Cardiac septum (tissue), 1 donor: ENCODE measurements around the gene LAPTM5. TPM values are rescaled to one million over a fixed set of nuclear protein-coding genes. Genes with fewer than 3 reads are reported as not detected.
"Not testable (repeated sequence)": the region's sequence is repeated elsewhere in the genome, so short reads cannot be mapped to it uniquely, and the experiment has no call there.

Experiments
- DNase-seq: peaks from one replicate; pipeline ENCODE4 v3.0.0-alpha.2; 2020; ENCODE audit warnings: low spot score
- intact Hi-C: fragments of 100-400 bp; cut with DNase I; formaldehyde crosslinking; loops from one replicate; pipeline ENCODE4 v1.14.0; 2022
- total RNA-seq: library from RNA; stranded (reverse); fragmentation: NEBNext Ultra II Directional; extraction: Animal tissue kit (Norgen Biotek cat#: 25700); gene quantifications from one replicate; pipeline ENCODE4 v1.2.1, GENCODE V29; 2021
- donor health status: DM: no; HTN: no; CAD: no.

LAPTM5 gene
- total RNA-seq, 1 donor from 2014 or later, result 14.2 TPM

DNA sequence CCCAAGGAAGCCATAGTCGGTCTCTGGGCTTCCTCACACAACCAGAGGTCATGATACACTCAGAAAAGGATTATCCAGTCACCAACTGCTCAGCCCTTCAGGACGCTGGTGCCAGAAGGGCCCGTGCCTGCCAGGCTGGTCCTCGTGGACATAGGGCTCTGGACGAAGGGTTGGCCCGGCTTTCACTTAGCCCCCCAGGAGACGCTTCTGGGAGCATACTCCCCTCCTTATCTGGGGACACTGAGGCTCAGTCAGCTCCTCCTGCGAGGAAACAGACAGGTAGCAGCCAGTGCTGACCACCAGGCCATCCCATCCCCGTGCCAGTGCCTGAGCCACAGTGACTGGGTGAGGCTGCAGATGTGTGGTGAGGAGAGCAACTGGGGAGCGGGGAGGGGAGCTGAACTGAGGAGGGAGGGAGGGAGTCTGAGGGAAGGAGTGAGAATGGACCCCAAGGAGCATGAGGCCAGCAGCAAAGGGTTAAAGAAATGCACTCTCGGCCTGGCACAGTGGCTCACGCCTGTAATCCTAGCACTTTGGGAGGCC is 17.9 kb upstream of the LAPTM5 start:
- intact Hi-C loops, result no loop called here
- no peak for DNase-seq

DNA sequence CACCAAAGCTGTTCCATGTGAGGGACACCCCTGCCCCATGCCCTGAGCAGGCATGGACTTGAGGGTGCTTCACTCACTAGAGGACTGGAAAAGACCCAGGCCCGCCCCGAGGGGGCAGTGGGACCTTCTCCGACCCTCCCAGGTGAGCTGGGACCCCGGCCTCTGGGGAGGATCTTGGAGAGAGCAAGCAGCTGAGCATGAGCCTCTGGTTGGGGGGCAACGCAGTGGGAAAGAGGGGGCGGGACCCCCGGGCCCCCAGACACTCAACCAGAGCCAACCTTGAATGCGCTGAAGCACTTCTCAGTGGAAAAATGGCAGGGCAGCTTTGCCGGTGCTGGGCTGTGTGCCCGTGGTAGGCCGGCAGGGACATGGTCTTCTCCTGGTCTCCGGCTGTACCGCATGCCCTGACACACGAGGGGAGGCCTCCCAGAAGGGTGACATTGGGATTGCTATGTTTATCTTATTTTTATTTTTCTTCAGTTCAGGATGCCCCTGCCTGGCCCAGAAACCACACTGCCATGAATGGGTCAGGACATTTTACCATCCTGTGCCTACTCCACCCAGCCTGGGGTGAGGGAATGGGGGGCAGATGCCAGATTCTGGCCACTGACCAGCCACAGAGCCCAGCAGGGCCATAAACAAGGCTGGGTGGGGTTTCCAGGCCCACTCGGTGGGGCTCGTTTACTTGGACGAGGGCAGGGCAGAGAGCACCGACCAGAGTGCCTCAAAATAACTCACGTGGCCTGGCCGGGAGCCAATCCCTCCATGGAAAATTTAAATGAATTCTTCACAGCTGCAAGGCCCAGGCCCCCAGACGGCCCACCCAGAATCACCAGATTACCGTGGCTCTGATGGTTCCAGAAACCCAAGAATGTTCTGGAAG is 17.2 kb upstream of the LAPTM5 start:
- intact Hi-C loops, result no loop called here
- no peak for DNase-seq

DNA sequence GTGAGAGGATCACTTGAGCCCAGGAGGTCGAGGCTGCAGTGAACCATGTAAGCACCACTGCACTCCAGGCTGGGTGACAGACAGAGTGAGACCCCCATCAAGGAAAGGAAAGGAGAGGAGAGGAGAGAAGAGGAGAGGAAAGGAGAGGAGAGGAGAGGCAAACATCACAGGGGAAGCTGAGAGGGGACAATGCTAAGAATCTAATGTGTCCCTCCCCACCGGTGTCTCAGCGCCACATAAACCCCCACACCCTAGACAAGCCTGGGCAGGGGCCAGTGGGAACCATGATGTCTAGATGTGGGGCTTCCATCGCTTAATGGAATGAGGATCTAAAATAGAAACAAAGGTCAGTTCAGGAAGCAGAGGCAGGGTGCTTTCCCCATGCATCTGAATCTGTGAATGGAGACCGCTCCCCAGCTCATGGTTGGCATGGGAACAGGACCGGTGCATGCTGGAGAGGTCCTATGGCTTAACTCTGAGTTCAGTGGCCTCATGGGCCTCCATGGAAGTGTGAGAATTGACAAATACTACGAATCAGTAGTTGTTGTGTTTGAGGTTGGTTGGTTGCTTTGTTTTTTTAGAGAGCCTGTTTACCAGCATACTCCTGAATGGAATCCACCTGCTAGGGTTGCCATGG is 16.3 kb upstream of the LAPTM5 start:
- DNase-seq, result no peak
- intact Hi-C loops, result no loop called here

DNA sequence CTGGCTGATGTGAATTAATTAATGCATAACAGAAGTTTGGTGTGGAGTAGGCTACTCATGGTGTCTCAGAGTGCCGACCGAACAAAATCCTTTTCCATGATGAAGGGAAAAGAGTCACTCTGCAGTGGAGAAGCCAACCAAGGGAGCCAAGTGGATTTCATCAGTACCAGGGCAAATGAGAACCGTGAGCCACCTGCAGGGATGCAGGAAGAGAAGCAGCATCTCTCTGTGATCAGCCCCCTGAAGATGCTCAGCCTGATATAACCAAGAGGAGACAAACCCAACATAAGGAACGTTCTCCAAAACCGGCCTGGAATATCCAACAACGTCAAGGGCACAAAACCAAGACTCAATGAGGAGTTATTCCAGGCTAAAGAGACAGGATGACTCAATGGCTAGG is 13.4 kb upstream of the LAPTM5 start:
- DNase-seq, result no peak
- intact Hi-C loops, result no loop called here

DNA sequence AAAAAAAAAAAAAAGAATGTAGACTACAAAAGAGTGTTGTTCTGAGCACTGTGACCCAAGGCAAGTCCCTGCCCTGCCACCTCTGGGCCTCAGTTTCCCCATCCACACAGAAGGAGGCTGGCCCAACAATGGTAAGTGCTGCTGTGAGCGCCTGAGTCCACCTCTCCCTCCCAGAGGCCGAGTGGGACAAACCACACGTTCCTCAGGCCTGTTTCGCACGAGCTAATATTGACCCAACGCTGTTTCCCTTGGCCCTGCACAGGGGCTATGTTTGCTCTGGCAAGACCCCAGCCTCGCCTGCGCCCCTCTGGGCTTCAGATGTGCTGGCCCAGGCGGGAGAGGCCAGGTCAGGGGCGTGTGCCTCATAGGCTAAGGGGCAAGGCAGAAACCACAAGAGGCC is 12.6 kb upstream of the LAPTM5 start:
- intact Hi-C loops, result no loop called here
- DNase-seq, result no peak

DNA sequence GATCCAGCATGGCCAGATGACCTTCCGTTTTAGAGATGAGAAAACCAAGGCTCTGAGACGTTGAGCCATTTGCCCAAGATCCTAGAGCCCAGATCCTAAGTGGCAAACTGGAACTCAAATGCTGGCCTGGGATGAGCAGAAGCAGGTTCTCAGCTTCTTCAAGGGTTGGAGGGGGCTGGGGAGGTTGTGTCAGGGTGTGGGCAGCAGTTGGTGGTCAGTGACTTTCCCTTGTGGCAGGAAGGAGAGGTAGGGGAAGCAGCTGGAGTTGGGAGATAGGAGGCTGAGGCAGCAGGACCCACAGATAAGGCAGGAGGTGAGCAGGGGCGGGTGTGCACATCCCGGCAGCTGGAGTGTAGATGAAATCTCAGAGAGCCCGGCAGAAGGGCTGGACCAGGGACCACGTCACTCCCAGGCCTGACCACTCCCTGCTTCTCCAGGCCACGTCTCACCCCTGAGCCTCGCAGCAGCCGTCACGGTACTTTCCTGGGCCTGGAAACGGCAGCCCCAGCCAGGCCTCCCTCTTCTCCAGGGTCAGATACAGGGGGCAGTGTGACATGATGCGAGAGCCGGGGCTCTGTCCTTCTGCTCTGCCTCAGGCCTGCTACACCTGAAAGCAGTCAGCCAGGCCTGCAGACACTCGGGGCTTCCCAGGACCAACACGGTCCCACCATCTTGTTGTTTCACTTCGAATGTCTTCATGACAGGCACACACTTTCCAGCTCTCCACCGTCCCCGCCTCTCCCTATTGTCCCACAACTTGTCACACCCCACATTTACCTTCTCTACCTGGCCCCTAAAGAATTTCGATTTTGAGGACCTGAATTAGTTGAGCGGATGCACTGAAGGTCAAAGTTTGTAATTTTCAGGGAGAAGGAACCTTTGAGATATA is 11.5 kb upstream of the LAPTM5 start:
- intact Hi-C loops, result no loop called here
- DNase-seq, result no peak

DNA sequence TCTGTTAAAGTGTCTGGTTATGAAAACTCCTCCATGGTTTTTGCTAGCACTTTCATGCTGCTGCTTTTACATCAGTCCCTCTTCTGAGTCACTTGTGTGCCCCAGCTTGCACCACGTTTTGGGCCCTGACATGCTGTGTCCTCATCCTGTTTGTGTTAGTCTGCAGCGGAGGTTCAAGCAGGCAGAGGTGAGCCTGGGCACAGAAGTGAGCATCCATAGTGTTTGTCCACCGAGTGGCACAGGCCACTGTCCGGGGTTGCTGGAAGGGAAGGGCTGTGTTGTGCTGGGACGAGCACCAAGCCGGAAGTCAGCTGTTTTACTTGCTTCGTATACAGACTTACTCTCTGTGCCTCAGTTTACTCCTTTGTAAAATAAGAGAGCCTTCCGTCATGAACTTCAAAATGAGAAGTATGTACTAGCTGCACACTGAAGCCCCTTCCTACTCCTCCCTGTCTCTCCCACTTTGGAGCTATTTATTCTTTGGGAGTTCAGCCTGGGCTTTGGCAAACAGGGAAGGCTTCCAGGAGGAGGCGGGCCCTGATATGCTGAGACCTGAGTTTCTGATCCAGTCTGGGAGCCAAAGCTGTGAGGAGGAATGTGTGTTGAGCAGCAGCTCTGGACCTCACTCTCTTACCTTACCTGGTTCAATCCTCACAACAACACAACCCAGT is 10.7 kb upstream of the LAPTM5 start:
- DNase-seq, result no peak
- intact Hi-C loops, result no loop called here

DNA sequence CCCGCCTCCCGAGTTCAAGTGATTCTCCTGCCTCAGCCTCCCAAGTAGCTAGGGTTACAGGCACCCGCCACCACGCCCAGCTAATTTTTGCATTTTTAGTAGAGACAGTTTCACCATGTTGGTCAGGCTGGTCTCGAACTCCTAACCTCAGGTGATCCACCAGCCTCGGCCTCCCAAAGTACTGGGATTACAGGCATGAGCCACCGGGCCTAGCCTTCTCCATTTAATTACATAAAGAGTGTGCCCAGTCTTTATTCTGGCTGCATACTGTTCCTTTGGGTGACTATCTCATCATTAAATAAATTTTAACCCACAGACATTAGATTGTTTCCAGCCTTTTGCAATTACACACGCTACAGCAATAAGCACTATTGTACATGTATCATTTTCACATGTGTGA is 9.4 kb upstream of the LAPTM5 start:
- DNase-seq, intact Hi-C loops: not testable (repeated sequence)

DNA sequence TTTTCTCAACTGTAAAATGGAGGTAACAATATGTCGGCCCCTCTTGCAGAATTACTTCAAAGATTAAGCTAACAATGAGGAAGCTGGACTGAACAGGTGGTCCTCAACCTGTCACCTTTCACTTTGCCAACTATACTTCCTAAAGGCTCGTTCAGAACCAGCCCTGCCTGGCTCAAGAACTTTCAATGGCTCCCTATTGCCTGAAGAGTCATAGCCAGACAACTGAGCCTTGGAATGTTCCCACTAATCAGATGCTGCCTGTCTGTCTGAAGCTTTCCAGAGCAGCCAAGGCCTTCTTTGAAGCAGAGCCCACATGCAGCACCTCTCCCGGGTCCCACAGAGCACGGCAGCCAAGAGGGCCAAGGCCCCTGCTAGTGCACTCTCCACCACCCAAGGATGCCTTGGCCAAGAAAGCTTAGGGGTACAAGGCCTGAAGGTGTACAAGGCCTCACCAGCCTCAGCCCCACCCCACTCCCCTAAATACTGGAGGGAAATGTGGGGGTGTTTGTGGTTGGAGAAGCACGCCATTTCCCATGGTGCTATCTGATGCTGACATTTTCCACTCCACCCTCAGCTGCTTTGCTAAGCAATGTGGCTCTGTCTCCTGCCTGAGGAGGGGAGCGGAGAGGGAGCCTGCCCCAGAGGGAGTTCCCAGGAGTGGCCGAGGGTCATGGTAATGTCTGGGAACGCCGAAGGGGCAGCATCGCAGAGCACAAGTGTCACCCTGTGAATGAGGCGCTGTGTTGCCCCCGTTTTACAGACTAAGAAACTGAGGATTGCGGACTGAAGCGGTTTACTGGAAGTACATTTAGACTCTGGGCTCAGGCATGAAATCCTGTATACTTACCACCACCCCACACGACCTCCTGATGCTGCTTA is 8.2 kb upstream of the LAPTM5 start:
- intact Hi-C loops, result no loop called here

DNA sequence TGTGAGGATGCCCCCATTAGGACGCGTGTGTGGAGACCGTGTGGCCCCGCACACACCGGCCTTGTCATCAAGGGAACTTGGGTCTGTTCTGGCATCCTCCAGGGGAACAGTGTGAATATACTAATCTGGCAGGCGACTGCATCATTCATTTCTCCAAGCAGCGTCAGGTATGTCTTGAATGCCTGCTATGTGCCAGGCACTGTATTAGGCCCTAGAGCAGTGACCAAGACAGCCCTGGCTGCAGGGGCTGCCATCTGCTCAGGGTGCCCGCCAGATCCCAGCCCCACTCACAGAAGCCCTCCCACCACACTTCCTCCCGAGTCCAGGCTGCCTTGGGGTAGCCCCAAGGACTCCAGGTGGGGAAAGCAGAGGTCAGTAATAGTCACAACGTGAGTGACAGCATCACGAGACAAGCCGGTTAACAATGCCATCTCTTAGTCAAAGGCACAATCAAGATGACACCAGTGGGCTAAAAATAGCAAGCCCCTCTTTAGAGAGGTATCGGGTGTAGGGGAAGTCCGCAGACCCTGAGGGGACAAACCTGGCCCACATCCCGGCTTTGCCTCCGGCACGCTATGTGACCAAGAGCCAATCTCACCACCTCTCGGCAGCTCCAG is 7.5 kb upstream of the LAPTM5 start:
- no peak for DNase-seq
- intact Hi-C loops, result no loop called here

More for the DNA sequence above, 8.2 kb upstream of the LAPTM5 start:
- DNase-seq, result no peak

DNA sequence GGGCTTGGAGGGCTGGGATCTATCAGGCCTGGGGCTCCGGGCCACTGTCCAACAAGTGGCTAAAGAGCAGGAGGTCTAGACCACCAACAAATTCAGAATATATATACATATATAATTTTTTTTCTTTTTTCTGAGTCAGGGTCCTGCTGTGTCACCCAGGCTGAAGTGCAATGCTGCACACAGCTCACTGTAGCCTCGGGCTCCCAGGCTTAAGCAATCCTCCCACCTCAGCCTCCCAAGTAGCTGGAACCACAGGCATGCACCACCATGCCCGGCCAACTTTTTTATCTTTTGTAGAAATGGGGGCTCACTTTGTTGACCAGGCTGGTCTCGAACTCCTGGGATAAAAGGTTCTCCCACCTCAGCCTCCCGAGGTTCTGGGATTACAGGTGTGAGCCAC is 6.8 kb upstream of the LAPTM5 start:
- no peak for DNase-seq
- intact Hi-C loops, result no loop called here

DNA sequence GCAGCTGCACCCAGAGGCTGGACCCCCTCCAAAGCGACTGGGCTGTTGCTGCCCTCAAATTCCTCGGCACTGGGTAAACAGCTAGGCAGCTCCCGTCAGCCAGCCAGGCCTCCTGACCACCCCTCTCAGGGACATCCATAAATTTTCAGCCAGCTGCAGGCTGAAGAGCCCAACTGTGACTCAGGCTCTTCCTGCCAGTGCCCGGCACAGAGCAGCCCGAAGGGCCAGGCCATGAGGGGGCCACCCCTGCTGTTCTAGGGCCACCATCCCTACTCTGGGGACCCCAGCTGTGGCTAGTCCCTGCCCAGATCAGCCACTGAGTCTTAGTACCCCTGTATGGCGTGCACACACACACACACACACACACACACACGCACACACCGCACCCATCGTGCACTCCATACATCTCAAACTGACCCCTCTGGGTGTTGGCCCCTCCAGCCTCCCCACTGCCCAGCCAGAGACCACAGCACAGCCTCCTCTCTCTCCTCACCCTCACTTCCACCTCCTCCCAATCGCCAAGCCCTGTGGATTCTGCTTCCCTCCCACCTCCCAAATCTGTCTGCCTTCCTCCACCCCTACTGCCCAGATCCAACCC is 6.2 kb upstream of the LAPTM5 start:
- no peak for DNase-seq
- intact Hi-C loops, result no loop called here

DNA sequence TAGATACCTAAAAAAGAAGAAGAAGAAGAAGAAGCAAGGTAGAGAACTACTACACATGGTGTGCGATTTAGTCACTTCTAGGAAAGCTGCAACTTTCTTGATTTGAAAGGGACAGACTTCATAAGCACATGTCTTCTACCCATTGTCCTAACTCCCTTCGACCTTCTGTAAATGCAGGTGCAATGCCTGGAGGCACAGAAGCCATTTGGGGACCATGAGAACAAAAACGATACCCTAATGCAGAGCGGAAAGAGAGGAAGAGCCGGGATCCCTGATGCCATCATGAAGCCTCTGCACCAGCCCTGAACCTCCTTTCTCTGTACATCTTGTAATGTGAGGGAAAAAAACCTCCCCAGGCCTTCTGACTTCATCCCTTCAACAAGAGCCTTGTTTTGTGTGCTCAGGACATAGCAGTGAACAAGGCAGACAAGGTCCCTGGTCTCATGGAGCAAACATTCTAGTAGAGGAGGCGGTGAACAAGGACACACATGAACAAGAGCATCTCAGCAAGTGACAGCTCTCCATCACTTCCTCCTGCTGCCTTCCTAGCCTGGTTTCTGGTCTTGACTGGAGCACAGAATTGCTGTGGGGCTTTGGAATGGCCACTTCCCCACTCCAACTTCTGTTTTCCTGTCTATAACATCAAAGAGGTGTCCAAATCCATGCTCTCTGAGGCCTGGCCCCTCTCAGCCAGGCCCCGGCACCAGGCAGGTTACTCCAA is 5.5 kb upstream of the LAPTM5 start:
- intact Hi-C loops, result no loop called here
- no peak for DNase-seq

DNA sequence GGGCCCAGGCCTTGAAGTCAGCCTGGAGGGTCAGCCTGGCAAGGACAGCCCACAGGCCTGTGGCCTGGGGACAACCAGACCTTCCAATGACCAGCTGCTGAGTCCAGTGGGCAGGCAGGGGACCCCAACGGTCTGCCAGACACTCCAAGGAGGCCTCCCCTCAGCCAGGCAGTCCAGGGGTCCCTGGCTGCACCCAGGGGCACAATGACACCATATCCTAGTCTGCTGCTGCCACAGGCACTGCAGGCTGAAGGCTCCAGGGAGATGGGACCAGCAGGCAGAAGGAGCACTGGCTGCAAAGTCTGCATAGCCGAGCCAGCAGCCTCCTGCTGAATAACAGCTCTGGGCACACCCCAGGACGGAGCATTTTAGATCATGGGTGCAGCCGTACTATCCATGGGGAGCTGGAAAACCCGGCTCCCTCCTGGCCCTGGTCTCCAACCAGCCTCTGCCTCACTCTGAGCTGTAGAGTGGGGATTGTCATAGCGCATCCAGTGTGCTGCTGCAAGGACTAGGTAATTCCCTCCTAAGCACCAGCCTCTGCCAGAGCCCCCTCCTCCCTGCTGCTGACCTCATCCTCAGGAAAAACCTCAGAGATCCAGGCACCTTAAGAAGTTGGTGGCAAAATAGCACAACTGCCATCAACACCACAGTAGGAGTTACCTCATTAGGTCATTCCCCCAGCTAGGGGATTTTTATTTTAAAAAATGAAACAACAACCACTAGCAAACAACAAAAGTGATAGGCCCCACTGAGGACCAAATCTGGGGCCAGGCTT is 4.8 kb upstream of the LAPTM5 start:
- DNase-seq, result no peak
- intact Hi-C loops, result no loop called here

DNA sequence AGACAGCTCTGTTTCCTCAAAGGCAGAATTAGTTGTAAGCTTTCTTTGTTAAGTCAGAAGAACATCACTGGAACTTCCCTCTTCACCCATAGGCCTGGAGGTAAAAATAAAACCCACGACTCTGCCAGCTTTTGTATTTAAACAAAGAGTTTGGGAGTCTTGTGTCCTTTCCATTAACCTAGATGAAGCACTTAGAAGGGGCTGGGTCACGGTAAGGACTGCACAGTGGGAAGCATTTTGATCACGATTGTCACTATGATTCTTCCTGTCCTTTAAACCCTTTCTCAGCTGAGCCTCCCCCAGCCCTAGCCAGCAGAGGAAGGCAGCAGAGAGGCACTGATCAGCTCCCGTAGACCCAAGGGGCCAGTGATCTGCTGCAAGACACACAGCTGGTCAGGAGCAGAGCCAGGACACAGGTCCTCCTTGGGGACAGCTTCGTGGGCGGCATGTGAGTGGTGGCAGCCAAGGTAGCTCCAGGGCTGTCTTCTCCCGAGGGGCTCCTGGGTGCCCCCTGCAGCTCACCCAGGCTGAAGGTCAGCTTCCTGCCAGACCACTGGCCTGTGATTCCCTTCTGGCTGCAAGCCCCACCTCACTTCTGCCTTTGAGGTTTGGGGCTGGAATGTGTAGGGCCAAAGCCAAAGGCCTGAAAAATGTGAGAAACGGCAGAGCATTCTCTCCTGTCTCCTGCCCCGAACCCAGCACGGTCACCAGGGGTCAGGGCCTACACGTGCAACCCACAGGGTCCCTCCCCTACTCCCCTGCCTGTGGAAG is 4.0 kb upstream of the LAPTM5 start:
- intact Hi-C loops, result no loop called here
- no peak for DNase-seq
